Frontal cortex (tissue), 4 donors: Measurements from ENCODE around the gene ACOT7. TPM values are rescaled to one million over a fixed set of nuclear protein-coding genes. Genes with fewer than 3 reads are reported as not detected.

Experiments
- DNase-seq, 2 donors: peaks; one replicate each; pipeline ENCODE4 v3.0.0; 2012; ENCODE audit warnings: low spot score in 2 of 2
- FAIRE-seq: peaks from 2 replicates; lab custom pipeline; 2012; peaks lifted over from hg19 to GRCh38; lab: Jason Lieb, UNC
- total RNA-seq: library from RNA; depleted of rRNA; stranded (reverse); fragments of >200 nt; gene quantifications from one replicate; pipeline ENCODE4 v1.2.3, GENCODE V29; 2014
- donor health status: control.
- donor health status: control.
- donor health status: control.

Gene ACOT7
- total RNA-seq, 1 donor from 2014 or later = 40.8 TPM

GRCh38 chr1:6245086-6245868 is 148.3 kb downstream of the ACOT7 start:
- DNase-seq (peak; percentile 93 to 94), FAIRE-seq (no peak)

DNA sequence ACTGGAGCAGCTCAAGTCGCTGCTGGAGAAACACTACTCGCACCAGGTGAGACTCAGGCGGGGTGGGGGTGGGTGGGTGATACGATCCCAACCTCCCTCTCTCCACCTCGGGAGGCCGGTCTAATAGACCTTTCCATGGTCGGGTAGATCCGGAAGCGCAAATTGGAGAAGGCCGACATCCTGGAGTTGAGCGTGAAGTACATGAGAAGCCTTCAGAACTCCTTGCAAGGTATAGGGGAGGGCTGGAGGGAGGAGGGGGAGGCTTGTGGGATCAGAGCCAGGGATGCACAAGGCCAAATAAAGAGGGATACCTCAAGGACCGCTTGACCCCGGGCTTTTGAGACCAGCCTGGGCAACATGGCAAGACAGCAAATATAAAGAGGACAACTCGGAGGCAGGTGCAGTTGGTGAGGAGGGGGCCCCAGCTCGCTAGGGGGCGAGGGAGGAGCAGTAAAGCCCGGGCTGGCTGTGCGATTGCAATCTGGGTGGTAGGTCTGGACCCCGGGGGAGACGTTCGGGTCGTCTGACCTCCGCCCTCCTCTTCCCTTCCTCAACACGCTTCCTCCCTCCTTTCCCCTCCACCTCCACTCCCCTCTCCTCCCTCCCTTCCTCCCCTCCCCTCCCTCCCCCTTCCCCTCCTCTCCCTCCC is 149.0 kb downstream of the ACOT7 start:
- no peak for DNase-seq
- no peak for FAIRE-seq

GRCh38 chr1:6243993-6244392 is 149.6 kb downstream of the ACOT7 start, which contains the start of gene HES3:
TSS of gene HES3 (plus strand) at chr1:6244179. CDS start at chr1:6244366, 187 bp downstream.
- DNase-seq = no peak
- FAIRE-seq = no peak

DNA sequence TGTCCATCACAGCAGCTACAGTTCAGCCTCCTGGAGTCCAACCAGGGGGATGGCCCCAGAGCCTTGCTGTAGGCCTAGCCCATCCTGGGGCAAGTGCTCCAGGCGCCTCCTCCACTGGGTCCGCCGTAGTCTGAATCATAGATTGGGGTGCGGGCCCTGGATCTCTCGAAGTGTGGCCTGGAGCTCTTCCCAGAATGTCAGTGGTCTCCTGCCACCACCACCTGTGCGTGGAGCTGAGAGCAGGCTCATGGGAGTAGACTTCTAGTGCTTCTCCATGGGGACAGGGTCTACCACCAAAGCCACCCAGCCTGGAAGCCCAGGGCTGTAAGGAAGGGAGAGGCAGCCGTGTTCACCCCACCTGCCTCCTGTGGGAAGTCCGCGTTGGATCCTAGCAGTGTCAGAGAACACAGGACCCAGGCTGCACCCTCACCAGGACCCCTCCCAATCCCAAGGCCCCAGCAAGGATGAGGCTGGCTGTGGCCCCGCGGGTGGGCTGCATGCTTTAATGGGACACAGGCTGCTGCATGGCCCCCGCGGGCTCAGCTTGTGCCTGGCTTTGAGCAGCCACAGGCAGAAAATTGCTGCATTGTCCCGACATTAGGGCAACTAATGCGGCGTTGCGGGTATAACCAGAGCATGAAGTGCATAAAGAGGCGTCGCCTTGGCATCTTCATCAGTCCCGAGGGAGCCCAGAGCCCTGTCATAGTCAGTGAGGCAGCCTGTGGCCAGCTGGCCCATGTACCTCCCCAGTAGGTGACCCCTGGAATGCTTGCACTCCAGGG is 150.3 kb downstream of the ACOT7 start:
- FAIRE-seq = no peak
- DNase-seq = no peak

DNA sequence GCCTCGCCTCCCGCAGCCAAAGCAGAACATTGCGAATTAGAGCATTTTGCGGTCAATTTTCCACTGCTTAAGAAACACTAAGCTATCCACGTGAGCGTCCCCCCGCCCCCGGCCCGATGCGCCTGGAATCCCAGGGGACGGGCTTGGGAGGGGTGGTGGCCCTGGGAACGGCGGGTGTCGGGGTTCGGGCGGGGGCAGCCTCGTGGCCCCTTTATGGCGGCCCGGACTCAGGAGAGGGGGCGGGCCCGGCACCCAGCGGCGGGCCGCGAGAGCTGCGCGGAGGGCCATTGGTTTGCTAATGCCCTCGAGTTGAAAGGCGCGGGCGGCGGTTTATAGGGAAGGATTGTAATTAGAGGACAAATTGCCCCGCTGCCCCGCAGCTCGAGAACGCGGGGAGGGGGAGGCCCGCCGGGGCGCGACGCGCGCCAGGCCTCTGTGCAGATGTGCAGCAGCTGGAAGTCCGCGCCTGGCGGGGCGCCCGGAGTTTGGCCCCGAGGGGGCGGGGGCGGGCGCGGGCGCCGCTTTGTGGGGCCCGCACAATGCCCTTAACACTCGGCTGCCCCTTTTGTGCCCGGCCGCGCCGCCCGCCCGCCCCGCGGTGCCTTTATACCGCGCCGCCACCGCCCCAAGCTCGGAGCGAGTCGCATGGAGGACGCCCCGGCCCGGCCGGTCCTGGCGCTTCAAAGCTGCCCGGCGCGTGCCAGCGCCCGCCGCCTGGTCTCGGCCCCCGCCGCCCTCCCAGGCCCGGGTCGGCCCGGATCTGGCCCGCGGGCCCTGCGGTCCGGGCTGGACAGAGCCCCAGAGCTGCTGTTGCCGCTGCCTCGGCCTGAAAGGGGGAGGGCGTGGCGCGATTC is 151.5 kb downstream of the ACOT7 start:
- FAIRE-seq = no peak
- peak in 1 of 2 donors; percentile 69 for DNase-seq

- no peak for DNase-seq
- no peak for FAIRE-seq
Measured at GRCh38 chr1:6241107-6241886, 152.3 kb downstream of the ACOT7 start.

DNA sequence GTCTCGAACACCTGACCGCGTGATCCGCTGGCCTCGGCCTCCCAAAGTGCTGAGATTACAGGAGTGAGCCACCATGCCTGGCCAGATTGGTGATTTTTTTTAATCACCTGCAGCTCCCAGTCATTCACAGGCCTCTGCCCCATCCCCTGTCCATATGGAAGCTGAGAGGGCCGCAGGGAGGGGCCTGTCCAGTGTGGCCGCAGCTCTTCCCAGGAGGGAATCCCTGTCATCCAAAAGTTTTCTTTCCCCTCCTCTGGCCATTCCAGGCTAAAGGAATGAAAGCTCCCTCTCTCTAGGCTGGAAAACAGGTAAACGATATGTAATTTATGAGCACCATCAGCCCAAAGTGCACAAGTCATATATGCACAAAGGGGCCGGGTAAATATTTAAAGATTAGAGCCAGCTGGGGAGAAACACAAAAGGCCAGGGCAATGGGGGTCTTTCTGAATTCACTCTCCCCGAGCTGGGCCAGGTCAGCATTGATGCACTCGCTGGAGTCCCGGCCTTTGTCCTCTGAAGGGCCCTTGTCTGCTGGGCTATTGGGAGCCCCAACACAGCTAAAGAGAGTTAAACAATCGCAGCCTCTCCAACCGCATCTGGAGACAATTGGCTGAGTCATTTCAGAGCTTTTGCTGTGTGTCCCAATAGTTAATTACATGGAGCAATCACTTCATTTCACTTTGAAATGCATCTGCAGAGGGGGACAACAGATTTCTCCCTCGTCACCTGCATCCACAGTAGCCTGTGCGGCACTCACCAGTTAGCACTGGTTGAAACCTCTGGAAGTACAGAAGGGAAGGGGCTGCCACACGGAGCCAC is 153.4 kb downstream of the ACOT7 start:
- DNase-seq (no peak), FAIRE-seq (no peak)

DNA sequence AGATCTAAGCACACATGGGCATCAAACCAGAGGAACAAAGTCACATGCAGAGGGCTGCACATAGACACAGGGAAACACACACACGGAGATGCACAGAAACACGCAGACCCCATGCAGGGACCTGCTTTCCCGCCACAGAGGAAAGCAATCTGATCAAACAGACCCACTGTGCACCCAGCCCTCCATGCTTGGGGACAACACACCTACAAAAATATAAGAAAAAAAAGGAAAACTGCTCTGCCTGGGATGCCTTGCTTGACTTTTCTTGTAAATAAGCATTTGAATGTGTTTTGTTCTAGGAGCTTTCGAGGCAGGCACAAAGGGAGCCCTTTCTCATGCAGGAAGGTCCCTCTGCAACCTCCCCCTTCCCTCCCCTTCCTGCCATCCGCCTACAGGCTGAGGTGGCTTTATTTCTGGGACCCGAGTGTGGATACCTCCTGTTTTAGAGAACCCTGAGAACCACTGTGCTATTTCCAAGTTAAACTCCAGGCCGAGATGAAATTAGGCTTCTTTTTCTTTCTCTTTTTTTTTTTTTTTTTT is 154.3 kb downstream of the ACOT7 start:
- DNase-seq (no peak), FAIRE-seq (no peak)

- FAIRE-seq (no peak), DNase-seq (no peak)
Measured at GRCh38 chr1:6237093-6237492, 156.5 kb downstream of the ACOT7 start.

DNA sequence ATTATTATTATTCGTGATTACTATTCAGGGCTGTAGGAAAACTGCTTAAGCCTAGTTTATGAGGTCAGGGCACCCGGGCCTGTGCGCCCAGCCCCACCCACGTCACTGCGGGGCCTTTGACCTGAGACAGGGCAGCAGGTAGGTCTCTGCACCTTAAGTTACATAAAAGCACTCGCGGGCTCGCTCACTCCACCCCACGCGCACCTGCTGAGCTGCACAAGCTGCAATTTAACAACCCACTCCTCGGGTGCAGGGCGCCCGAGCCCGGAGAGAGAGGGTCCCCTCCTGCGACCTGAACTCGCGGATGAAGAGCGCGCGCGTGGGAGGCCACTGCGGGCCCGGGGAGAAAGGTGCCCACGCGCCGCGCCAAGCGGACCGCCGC is 158.3 kb downstream of the ACOT7 start:
- DNase-seq = no peak
- FAIRE-seq = no peak

DNA sequence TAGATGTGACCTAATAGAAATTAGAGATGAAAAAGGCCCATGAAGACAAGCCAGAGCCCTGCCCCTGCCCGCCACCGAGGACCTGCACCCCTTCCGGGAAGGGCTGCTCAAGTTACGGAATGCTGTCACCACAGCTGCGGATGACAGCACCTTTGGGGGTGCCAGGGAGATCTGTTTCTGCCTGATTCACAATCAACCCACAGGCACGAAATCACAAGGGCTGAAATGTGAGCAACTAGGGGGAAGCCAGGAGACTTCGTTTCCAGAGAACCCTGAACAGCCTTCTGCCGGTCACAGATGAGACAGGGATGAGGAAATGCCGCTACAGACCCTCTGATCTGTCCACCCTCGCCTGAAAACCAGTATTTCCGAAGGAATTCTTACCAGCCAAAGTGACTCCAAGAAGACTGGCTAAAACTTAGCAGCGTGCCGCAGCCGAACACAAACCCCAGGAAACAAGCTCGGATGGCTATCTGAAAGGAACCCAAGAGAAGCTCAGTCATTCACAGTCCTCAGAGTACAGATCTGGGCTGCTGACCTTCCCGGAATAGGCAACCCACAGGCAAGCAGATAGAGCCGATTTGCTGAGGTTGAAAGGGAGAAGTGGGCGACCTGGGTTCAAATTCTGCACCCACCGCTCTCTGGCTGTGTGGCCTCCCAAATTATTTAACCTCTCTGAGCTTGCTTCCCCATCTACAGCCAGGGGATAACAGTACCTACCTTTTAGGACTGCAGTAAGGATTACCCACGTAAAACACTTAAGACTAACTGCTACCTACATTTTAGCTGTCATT is 158.9 kb downstream of the ACOT7 start:
- no peak for FAIRE-seq

DNA sequence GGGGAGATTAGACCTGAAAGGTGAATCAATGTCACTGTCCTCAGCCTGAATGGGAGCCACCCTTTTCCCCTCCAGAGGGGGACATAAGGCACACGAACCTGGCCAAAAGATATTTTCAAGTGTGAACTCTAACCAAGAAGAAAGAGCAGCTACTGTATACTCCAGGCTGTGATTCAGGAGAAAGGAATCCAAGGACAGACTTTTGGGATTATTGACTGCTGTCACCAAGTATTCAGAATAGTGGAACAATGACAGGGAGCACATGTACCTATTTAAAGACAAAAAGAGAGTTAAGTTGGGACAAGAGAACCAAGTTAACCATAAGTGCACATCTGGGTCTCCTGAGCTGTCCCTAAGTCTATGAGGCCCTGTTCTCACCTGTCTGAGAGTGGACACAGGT is 160.2 kb downstream of the ACOT7 start:
- no peak for DNase-seq
- no peak for FAIRE-seq

More for the DNA sequence above, 158.9 kb downstream of the ACOT7 start:
- no peak for DNase-seq

GRCh38 chr1:6225651-6226050 is 167.9 kb downstream of the ACOT7 start:
- FAIRE-seq (no peak), DNase-seq (no peak)

- DNase-seq = no peak
- FAIRE-seq = no peak
Measured at GRCh38 chr1:6224718-6225117, 168.8 kb downstream of the ACOT7 start.

GRCh38 chr1:6223617-6224016 is 169.9 kb downstream of the ACOT7 start:
- FAIRE-seq (no peak), DNase-seq (no peak)

DNA sequence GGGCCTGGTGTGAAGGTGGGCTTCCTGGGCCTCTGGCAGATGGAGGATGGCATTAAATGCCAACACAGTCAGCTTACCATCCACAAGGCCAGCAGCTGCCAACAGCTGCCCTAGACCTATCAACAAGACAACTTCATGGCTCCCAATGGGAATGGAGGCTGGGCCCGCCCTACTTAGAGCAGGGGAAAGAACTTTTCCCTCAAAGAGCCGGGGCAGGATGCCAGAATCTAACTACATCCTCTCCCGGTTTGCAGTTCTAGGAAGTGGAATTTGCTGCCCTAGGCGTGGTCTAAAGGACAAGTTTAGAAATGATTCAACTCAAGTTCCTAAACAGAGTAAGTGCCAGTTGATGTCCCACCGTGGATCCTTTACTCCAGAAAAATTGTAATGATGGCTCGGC is 170.9 kb downstream of the ACOT7 start:
- DNase-seq (no peak), FAIRE-seq (no peak)

GRCh38 chr1:6221210-6221784 is 172.3 kb downstream of the ACOT7 start:
- FAIRE-seq (no peak), DNase-seq (no peak)
